Spleen (tissue), 7 donors: Measurements from ENCODE around the gene TMEM125.

Source experiments
- CTCF ChIP-seq, 11 experiments: fragments of 200-600 bp in 7 of 11; fragments of 450-650 bp in 4 of 11; sonication (generic) in 4 of 11; IDR thresholded peaks in 8 of 11; conservative IDR thresholded peaks in 3 of 11; 1 replicate in 7 of 11; 2 replicates in 4 of 11; pipeline versions ENCODE4 v1.4.0 to v1.8.0; 2016 to 2021; ENCODE audit warnings: antibody characterized with exemption in 11 of 11, inconsistent platforms in 4 of 11, mild to moderate bottlenecking in 1 of 11
- POLR2A ChIP-seq, 3 donors: fragments of 450-650 bp; IDR thresholded peaks; one replicate each; pipeline ENCODE4 v1.5.1; 2017; ENCODE audit warnings: antibody characterized with exemption in 3 of 3, mild to moderate bottlenecking in 1 of 3
- POLR2AphosphoS5 ChIP-seq, 3 donors: sonication (generic); formaldehyde crosslinking; IDR thresholded peaks; one replicate each; pipeline ENCODE4 v1.5.1; 2017; ENCODE audit warnings: antibody characterized with exemption in 3 of 3
- donor health status: DM: no; HTN: no; CAD: no; lungs with moderate emphysema.
- donor health status: DM: no; HTN: no; CAD: no.
- donor health status: DM: no; HTN: no; CAD: no.

- TF ChIP-seq CTCF (IDR thresholded peaks at IDR 0.05 in 8 of 11, conservative IDR thresholded peaks at IDR 0.05 in 3 of 11) = no peak
- no peak for TF ChIP-seq POLR2A (IDR thresholded peaks at IDR 0.05)
- peak; percentile 64 to 84 (median 66) for TF ChIP-seq POLR2AphosphoS5 (IDR thresholded peaks at IDR 0.05)
Measured at GRCh38 chr1:43300378-43301094, 30.8 kb downstream of the TMEM125 start, which contains the start of gene TIE1.
